HTERT RPE-1 (cell line): ENCODE measurements around the gene TMTC4.

ENCODE experiments used
- in situ Hi-C: fragments of 300-500 bp; cut with MboI; formaldehyde crosslinking; loops from 4 replicates; pipeline ENCODE4 v1.14.3; 2020; ENCODE audit warnings: low sequenced_read_pairs

Gene TMTC4

GRCh38 chr13:100668408-100668807 is 6.2 kb downstream of the TMTC4 start:
- in situ Hi-C loops = no loop called here

GRCh38 chr13:100667894-100668293 is 6.7 kb downstream of the TMTC4 start:
- in situ Hi-C loops = no loop called here

- in situ Hi-C loops = no loop called here
Observed at GRCh38 chr13:100666124-100666523, 8.5 kb downstream of the TMTC4 start.

- in situ Hi-C loops = no loop called here
Observed at GRCh38 chr13:100665403-100665802, 9.2 kb downstream of the TMTC4 start.

DNA sequence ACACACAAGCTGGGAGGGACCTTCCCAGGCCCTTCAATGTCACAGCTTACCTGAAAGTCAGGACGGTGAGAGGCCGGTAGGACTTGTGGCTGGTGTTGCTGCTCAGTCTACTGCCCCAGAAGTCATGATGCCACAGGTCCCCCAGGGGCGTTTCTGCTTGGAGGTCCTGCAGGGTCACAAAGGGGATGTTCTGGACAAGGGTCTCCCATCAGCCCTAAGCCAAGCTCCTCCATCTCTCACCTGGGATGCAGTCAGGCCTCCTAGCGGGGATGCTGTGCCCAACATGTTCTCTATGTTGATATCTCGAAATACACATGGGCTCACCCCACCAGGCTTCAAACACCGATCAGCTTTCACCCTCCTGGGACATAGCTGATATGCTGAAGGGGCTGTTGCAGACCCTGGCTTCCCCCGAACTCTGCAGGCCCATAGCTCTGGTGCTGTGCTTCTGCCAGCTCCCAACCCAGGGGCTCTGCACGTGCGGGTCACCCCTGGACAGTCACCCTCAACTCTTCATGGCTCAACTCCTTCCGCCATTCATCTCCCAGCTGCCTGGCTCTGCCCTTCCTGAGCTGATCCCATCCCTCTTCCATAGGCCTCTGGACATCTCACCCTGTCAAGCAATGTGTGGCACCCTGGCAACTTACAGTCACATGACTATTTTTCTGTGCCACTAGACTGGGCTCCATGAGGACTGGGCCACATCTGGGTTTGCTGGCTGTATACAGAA is 10.3 kb downstream of the TMTC4 start:
- in situ Hi-C loops = no loop called here

- in situ Hi-C loops = no loop called here
Observed at GRCh38 chr13:100662468-100663211, 12.0 kb downstream of the TMTC4 start.

- in situ Hi-C loops = no loop called here
Observed at GRCh38 chr13:100660761-100661160, 13.8 kb downstream of the TMTC4 start.

- in situ Hi-C loops = no loop called here
Observed at GRCh38 chr13:100659578-100659977, 15.0 kb downstream of the TMTC4 start.

- in situ Hi-C loops = no loop called here
Observed at GRCh38 chr13:100658363-100658762, 16.2 kb downstream of the TMTC4 start.

DNA sequence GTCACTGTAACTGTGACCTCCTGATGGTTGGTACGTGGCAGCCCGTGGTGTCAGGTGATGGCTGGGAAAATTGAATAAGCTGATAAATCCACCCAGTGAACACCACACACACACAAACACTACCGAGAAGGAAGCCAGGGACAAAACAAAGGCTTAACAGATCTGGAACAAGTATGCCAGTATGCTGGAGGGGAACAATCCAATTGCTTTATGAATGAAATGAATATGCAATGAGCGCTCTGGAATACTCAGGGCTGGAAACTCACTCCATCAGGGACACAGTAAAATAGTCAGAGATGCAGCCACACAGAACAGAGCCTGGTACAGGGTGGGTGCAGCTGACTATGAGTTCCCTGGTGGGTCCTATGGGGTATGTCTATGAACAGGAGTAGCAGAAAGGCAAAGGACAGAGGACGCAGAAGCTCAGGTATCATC is 16.7 kb downstream of the TMTC4 start:
- in situ Hi-C loops = no loop called here

DNA sequence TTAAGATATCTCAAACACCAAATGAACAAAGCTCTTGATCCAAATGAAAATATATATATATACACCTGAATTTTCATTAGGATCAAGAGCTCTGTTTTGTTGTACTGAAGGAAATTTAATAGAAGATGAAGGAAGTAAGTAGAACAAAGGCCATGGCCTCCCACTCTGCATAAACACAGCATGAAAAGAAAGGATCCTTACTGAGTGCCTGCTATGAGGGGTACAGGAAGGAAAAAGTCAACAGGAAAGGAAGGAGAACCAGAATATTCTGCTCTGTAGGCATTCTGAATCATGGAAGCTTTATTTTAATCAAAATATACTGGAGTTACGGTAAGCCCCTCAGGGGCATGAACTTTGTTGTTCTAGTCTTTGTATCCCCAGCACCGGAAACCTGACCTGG is 22.1 kb downstream of the TMTC4 start:
- in situ Hi-C loops = no loop called here

GRCh38 chr13:100650326-100650725 is 24.3 kb downstream of the TMTC4 start:
- in situ Hi-C loops = no loop called here

DNA sequence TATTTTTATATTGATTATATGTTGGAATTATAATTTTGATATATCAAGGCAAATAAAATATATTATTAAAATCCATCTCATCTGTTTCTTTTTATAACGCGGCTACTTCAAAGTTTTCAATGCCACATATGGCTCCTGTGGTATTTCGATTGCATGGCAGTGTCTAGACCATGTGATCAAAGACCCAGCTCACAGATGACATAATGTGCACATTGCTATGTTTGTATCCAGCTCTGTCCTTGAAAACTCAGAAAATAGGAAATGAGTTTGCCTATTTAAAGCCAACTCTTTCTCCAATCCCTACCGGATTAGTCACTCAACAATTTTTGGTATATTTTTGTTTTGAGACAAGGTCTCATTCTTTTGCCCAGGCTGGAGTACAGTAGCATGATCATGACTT is 26.2 kb downstream of the TMTC4 start:
- in situ Hi-C loops = no loop called here

DNA sequence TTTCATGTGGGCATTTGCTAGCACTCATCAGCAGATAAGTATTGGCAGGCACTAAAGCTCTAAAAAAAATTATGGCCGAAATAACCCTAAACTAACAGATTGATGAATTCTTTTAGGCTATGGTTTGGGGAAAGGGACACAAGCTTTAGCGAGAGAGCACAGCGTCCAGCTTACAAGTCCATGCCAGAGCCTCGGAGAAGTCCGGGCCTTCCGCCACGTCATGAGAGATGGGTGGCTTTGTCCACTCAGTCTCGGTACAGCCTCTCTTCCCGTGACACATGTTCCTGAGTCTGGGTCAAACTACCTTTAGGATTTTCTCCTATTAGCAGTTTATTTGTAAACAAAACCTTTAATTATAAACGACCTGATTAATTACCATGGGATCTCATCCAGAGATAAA is 27.7 kb downstream of the TMTC4 start:
- in situ Hi-C loops = no loop called here

DNA sequence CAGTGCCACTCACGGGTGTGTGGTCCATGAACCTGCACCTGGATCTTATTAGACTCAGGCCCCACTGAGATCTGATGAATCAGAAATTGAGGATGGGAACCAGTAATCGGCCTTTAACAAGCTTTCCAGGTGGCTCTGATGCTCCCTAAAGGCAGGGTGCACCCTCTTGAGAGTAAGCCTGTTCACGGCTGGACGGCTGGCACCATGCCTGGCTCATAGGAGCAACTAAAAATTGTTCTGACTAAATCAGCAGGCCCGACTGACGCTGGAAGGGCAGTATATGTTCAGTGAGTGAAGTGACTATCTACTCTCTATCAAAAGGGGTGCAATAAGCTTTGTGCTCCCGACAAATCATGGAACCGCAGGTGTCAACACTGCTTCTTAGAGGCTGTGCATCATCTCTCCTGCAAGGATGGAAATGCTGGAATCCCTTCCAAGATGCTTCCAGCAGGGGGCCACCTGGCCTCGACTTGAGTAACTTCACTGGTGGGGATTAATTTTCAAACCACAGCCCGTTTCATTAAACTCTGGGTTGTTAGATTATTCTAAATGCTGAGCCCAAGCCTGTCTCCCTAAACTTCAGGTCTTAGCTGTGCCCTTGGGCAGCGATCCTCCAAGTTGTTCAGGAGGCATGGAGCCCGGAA is 28.4 kb downstream of the TMTC4 start:
- in situ Hi-C loops = no loop called here

GRCh38 chr13:100645382-100645781 is 29.2 kb downstream of the TMTC4 start:
- in situ Hi-C loops = no loop called here

DNA sequence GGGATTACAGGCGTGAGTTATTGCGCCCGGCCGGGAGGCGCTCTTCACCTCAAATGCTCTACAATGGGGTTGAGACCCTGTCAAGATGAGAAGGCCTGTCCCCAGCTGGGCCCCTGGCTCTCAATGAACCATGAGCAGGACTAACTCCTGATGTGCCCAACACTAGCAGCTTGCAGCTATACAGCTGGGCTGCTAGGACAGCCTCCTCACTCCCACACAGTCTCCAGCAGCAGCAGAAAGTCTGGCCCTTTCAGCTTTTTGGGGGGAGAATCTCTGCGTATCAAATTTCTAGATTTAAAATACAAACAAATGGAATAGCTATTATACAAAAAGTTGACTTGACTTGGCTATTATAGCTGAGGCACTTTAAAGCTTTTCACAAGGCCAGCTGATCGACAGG is 30.2 kb downstream of the TMTC4 start:
- in situ Hi-C loops = no loop called here

DNA sequence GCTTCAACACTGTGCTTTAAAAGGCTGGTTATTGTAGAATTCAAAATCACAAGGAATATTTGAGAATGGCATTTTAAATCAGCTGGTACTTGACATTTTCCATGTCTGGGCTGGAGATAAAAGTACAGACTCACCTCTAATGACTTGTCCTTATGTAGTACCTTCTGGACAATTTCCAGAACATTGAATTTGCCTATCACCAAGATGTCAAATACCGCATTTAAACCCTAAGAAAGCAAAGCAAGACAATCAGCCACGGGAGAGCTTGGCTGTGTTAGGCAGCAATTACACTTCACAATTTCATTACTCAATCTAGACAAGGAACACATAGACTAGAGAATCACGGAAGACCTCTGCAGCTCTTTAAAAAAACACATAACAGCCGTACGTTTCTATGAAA is 36.8 kb downstream of the TMTC4 start:
- in situ Hi-C loops = no loop called here

DNA sequence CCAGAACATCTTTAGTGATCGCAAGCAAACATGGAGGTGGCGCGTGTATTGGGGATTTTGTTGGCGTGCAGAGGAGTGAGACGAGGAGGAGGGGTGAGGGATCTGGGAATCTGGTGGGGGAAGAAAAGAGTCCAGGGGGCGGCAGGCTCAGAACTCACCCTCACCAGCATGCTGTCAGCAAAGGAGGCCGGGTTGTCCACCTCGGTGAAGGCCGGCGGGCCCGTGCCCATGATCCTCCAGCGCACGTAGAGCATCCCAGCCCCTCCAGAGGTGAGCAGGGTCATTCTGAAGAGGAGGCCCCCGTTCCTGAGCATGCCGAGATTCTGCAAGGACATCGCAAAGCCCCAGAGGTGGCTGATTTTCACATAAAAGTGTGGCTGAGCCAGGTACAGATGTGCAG is 37.2 kb downstream of the TMTC4 start:
- in situ Hi-C loops = no loop called here

DNA sequence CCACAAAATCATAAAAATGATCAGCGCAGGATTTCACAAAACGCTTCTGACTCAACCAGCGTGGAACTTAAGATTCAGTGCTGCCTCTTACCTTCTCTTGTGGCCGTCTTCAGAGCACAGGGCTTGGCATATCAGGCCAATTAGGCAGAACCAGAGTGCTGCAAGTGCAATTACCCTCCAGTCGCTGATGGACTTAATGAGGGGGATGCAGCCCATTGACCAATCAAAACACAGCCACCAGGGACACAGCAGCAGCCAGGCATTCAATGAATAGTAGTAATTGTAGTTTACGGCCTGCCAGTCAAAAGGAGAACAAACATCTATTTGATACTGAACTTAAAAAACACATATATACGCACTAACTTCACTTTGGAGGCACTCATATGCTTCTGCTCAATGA is 38.2 kb downstream of the TMTC4 start:
- in situ Hi-C loops = no loop called here

- in situ Hi-C loops = no loop called here
Observed at GRCh38 chr13:100636004-100636403, 38.6 kb downstream of the TMTC4 start.

GRCh38 chr13:100634696-100635095 is 39.9 kb downstream of the TMTC4 start:
- in situ Hi-C loops = no loop called here
